ENCODE measurements around the gene HNRNPD.

HNRNPD gene

GRCh38 chr4:82372517-82373485 is 990 bp downstream of the HNRNPD start (continued):
- TF ChIP-seq ZNF398 (tag by site-specific recombination; IDR thresholded peaks at IDR 0.05) (peak; percentile 39; the same call in 1 of the 2 replicates), ZNF548 (tag by site-specific recombination; IDR thresholded peaks at IDR 0.05) (no peak), ZNF280D (tag by site-specific recombination; IDR thresholded peaks at IDR 0.05) (no peak), ZNF324 (tag by site-specific recombination; IDR thresholded peaks at IDR 0.05) (0 out of 2 replicates have a peak, but pooled peaks have one; percentile 19), OSR2 (tag by site-specific recombination; IDR thresholded peaks at IDR 0.05) (no peak), ZNF114 (tag by site-specific recombination; IDR thresholded peaks at IDR 0.05) (no peak), ZNF350 (tag by site-specific recombination; IDR thresholded peaks at IDR 0.05) (no peak), ZNF10 (tag by site-specific recombination; IDR thresholded peaks at IDR 0.05) (peak; percentile 86), ZNF18 (tag by site-specific recombination; IDR thresholded peaks at IDR 0.05) (no peak), ZSCAN16 (tag by site-specific recombination; IDR thresholded peaks at IDR 0.05) (no peak), ZNF558 (tag by site-specific recombination; IDR thresholded peaks at IDR 0.05) (no peak; the same call in 1 of the 2 replicates), ZIC2 (tag by site-specific recombination; IDR thresholded peaks at IDR 0.05) (peak; percentile 21; the same call in 1 of the 2 replicates), ZNF404 (tag by site-specific recombination; IDR thresholded peaks at IDR 0.05) (no peak), ZNF701 (tag by site-specific recombination; IDR thresholded peaks at IDR 0.05) (no peak), ZNF239 (tag by site-specific recombination; IDR thresholded peaks at IDR 0.05) (no peak)

GRCh38 chr4:82371497-82371896 is 2.3 kb downstream of the HNRNPD start:
- TF ChIP-seq OVOL3 (tag by site-specific recombination; IDR thresholded peaks at IDR 0.05) = no peak
- TF ChIP-seq REST (tag by site-specific recombination; IDR thresholded peaks at IDR 0.05) = 0 out of 2 replicates have a peak, but pooled peaks have one; percentile 27
- 0 out of 2 replicates have a peak, but pooled peaks have one; percentile 14 for TF ChIP-seq ZNF660 (tag by site-specific recombination; IDR thresholded peaks at IDR 0.05)
- H3K36me3 ChIP-seq (ENCODE audit: control insufficient read depth in 2 of 2, insufficient read depth in 1 of 2, low read length in 2 of 2) = peaks cover 3 to 64% of the 10 kb centered on the region in 2 experiments; a peak in 2 of 3 replicates
- ChIA-PET CTCF (interaction anchor here (1.0 kb wide), 1 partner anchor 58 kb away, joined by 6 read pairs; no protein-coding TSS in a partner anchor), POLR2A (interaction anchor here (1.9 kb wide), 1 partner anchor 58 kb away, joined by 17 read pairs; no protein-coding TSS in a partner anchor)
- 0 out of 2 replicates have a peak, but pooled peaks cover 2% of the 10 kb centered on the region for H3K4me1 ChIP-seq (ENCODE audit: control insufficient read depth, insufficient read depth, low read length)
- no peaks in the 10 kb centered on the region for H3K9me3 ChIP-seq (ENCODE audit: control insufficient read depth, insufficient read depth, low read depth, low read length)
- H3K4me3 ChIP-seq (ENCODE audit: low read depth, low read length) = peak overlapping the region; percentile 97
- peak overlapping the region; percentile 98; the same call in 1 of the 2 replicates for H3K27ac ChIP-seq (ENCODE audit: extremely low read depth, low read depth, low read length)
